HG03108 (cell line): ENCODE results near the gene OR14K1.
"Not testable (repeated sequence)": the region's sequence is repeated elsewhere in the genome, so short reads cannot be mapped to it uniquely, and the experiment has no call there.

Source experiments
- ATAC-seq: cut with Tn5 transposase; IDR thresholded peaks from one replicate; pipeline ENCODE4 v1.9.1; 2021; ENCODE audit warnings: moderate library complexity; ENCODE audit not compliant: unreplicated experiment

OR14K1 gene

GRCh38 chr1:247738315-247738714 lies at the start of gene OR14K1:
Gene OR14K1, plus strand, starts transcription at chr1:247738615. Its CDS starts 0 bp downstream, at chr1:247738615.
- ATAC-seq: no peak

- ATAC-seq: no peak
Observed at GRCh38 chr1:247701338-247701737, 37.1 kb upstream of the OR14K1 start.

- ATAC-seq: not testable (repeated sequence)
Observed at GRCh38 chr1:247710681-247711080, 27.7 kb upstream of the OR14K1 start.

- no peak for ATAC-seq
Observed at GRCh38 chr1:247713753-247714152, 24.7 kb upstream of the OR14K1 start.

- no peak for ATAC-seq
Observed at GRCh38 chr1:247716546-247716945, 21.9 kb upstream of the OR14K1 start, which contains the start of gene OR6F1. Gene OR6F1, minus strand, starts transcription at chr1:247716646. Its CDS starts 3,891 bp downstream, at chr1:247712755.

- no peak for ATAC-seq
Observed at GRCh38 chr1:247721222-247721621, 17.2 kb upstream of the OR14K1 start.

GRCh38 chr1:247740721-247741120 lies 2.3 kb downstream of the OR14K1 start:
- no peak for ATAC-seq

GRCh38 chr1:247741756-247742155 lies 3.3 kb downstream of the OR14K1 start:
- ATAC-seq: no peak

GRCh38 chr1:247742215-247742760 lies 3.9 kb downstream of the OR14K1 start:
- ATAC-seq: not testable (repeated sequence)

GRCh38 chr1:247746391-247746935 lies 8.0 kb downstream of the OR14K1 start:
- ATAC-seq: no peak

- no peak for ATAC-seq
Observed at GRCh38 chr1:247747616-247748015, 9.2 kb downstream of the OR14K1 start.

GRCh38 chr1:247748041-247748440 lies 9.6 kb downstream of the OR14K1 start, which contains the start of gene OR14A2:
Gene OR14A2, minus strand, starts transcription at chr1:247748141.
- ATAC-seq: no peak

- no peak for ATAC-seq
Observed at GRCh38 chr1:247749870-247750269, 11.5 kb downstream of the OR14K1 start.

- ATAC-seq: not testable (repeated sequence)
Observed at GRCh38 chr1:247754311-247754710, 15.9 kb downstream of the OR14K1 start.

- no peak for ATAC-seq
Observed at GRCh38 chr1:247760456-247760855, 22.0 kb downstream of the OR14K1 start, which contains the start of gene OR1C1. Gene OR1C1, minus strand, starts transcription at chr1:247760556. Its CDS starts 2,150 bp downstream, at chr1:247758406.

GRCh38 chr1:247769603-247770002 lies 31.2 kb downstream of the OR14K1 start:
- no peak for ATAC-seq
